ENCODE results near the gene HEXA.
"Not testable (repeated sequence)": the region's sequence is repeated elsewhere in the genome, so short reads cannot be mapped to it uniquely, and the experiment has no call there.

HEXA gene

DNA sequence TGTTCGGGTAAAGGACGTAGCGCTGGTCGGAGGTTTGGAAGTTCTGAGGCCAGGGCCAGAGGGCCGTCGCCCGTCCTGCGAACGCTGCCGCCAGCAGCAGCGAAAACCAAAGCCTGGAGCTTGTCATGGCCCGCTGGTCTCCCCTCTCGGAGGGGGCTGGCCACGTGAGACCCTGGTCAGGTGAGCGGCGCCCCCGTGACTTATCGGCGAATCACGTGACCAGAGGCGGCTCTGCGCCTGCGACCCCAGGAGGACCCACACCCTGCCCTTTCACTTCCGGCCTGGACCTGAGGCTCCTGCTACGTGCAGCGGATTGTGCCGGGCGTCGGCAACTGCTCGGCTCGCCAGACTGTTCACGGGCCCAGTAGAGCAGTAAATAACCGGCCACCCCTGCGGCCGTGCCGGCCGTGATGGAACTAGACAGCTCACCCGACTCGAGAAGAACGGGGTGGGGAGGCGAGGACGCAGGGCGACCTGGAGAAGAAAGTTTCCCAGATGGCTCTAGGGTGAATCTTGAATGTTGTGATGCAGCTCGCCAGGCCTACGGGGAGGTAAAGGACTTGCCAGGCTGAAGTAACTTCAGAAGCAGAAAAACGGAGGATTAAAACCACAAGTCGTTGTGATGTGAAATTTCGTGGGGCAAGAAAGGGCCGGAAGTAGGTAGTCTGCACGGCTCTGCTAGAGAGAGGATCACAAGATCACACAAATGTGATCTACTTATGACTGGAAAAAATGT lies at the start of gene HEXA:
Gene HEXA (minus strand): TSS at position 169 of the 736 bp plus-strand sequence. CDS start 42 bp downstream, at position 127.
- peak; percentile 90 for DNase-seq

DNA sequence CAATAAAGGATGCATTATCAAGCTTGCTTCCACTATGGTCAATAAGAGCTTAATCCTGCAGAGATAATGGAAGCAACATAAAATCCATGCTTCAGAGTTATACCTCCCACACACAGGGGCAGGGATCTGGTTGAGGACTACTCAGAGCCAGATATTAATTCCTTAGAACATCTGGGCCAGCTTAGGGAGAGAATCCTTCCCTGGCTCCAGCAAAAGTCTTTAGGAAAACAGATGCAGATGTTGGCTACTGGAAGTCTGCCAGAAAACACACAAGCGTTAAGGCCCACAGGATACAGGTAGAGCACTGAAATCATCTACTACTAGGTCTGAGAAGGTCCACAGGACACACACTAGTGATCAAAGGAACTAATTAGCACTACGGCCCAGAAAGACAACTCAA lies 47.4 kb upstream of the HEXA start:
- DNase-seq: no peak

DNA sequence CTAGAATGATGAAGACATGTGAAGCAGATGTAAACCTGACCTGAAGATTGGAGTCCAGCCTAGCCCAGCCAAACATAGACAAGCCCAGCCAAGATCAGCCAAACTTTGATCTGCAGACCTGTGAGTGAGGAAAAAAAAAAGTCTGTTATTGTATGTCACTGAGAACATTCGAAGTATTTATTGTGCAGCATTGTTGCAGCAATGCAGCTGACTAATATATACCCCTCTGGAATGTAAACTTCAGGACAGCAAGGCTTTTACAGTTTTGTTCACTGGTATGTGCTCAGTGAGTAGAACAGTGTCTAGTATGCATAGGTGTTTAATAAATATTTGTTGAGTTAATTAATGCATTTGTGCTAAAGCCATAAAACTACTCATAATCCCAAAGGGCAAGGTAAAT lies 45.7 kb upstream of the HEXA start:
- no peak for DNase-seq

DNA sequence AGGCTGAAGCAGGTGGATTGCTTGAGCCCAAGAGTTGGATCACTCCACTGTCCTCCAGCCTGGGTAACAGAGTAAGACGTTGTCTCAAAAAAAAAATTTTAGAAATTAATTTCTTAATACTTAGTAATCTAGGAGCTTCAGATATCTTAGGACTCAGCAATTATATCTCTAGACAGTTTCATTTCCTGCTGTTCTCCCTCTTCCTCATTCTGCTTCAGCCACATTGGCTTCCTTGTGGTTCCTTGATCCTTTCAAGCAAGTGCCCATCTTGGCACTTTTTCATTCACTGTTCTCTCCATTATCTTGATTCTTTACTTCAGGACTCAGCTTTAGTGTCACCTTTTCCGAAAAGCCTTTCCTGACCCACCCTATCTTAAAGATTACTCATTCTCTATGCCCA lies 44.8 kb upstream of the HEXA start:
- no peak for DNase-seq

DNA sequence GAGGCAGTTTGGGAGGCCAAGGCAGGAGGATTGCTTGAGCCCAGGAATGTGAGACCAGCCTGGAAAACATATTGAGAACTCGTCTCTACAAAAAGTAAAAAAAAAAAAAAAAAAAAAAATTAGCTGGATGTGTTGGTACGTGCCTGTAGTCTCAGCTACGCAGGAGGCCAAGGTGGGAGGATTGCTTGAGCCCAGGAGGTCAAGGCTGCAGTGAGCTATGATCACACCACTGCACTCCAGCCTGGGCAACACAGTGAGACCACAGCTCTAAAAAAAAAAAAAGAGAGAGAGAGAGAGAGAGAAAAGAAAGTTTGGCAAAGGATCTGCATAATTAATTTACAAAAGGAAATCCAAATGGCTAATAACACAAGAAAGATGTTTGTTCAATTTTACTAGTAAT lies 44.0 kb upstream of the HEXA start:
- DNase-seq: not testable (repeated sequence)

DNA sequence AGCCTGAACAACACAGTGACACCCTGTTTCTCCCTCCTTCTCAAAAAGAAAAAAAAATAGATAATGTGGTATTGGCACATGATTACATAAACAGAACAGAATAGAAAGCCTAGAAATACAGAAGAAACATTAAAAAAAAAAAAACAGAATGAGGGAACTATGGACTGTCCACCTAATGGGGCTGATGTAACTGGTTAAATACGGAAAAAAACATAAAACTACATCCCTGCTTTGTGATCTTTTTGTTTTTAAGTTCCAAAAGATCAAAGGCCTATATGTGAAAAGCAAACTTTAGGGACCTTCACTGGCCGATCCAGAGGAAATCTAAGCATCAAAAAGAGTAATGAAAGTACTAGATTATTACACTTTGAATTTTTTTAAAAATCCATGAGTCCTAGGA lies 39.5 kb upstream of the HEXA start:
- no peak for DNase-seq

DNA sequence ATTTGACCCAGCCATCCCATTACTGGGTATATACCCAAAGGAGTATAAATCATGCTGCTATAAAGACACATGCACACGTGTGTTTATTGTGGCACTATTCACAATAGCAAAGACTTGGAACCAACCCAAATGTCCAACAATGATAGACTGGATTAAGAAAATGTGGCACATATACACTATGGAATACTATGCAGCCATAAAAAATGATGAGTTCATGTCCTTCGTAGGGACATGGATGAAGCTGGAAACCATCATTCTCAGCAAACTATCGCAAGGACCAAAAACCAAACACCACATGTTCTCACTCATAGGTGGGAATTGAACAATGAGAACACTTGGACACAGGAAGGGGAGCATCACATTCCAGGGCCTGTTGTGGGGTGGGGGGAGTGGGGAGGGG lies 37.5 kb upstream of the HEXA start:
- not testable (repeated sequence) for DNase-seq

DNA sequence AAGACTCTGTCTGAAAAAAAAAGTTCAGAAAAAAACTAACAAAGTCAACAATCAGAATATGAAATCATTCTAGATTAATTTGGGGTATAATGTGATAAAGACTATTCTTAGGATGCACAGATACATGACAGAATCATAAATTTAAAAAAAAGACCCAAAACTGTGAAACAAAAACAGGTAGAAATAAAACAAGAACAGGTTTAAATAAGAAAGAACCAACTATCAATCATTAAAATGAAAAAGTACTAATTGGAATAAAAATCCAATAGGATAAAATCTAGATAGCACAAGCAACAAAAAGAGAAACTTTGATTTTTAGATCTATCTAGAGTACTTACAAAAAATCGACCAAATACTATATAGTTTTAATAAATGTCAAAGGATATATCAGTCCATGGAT lies 35.7 kb upstream of the HEXA start:
- no peak for DNase-seq

DNA sequence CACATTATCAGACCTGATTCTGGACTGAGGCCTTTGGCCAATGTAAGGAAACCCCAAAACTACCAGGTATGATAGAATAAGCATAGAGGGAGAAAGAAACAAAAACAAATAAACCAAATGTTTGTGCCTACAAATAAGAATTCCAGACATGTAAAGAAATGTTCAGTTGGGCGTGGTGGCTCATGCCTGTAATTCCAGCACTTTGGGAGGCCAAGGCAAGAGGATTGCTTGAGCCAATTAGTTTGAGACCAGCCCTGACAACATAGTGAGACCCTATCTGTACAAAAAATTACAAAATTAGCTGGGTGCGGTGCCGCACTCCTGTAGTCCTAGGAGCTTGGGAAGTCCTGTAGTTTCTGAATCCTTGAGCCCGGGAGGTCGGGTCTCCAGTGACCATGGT lies 35.3 kb upstream of the HEXA start:
- no peak for DNase-seq

DNA sequence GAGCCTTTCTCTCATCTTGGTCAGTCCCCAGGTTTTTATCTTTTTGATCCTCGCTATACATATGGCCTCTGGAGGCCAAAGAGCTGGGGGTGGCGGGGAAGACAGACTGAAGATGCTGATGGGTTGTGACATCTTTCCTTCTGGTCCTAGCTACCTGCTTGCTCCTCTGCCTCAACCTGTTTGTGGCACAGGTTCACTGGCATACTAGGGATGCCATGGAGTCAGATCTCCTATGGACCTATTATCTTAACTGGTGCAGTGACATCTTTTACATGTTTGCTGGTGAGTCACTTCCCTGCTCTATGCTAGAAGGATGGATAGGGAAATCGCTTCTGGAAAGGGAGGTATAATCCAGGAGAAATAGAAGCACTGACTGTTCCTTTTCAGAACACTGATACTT lies 31.1 kb upstream of the HEXA start:
- DNase-seq: no peak

DNA sequence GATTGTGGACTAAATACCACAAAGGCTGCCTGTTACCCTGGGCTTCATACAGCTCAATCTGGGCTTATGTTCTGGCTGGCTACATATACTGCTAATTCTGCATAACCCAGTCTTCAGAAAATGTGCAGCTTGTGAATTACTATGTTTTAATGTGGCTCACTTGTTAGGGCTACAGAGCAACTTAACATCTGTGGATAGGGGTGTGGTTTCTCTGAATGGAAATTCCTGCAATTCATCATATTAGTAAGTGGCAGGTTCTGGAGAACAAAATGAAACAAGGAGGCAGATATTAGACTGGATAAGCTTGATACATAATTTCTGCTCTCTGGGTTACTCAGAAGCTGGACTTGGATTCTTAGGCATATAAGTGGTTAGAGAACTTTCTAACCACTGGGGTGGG lies 29.0 kb upstream of the HEXA start:
- no peak for DNase-seq

DNA sequence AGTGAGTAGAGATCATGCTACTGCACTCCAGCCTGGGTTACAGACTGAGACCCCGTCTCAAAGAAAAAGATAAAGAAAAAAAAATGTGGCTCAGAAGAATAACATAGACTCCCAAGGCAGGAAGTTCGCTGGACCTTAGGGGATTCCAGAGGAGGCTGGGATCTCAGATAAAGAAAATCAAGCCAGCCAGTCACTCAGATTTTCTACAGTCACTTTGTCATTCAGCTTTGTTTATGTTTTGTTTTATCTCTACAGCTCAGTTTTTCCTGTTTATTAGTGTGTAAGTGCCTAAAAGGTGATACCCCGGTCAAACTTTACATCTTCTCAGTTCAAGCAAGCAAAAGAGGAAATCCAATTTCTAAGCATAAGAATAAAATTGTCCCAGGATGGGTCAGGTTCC lies 28.5 kb upstream of the HEXA start:
- no peak for DNase-seq

DNA sequence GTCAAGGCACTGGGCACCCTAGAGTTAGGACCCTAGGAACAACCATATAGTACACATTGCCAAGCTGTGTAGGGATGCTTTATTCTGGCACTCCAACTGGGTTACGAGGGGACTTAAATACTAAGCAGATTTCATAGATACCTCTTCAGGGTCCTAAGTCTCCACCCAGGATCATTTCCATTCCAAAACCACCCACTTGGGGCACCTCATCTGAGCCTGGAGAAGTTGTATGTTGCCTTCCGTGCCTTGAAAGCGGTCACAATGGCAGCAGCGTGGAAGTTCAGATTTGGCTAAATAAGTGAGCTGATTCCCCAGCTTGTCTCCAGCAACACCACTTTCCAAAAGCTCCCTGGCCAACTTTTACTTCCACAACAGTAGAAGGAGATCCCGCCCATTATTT lies 26.9 kb upstream of the HEXA start:
- no peak for DNase-seq

DNA sequence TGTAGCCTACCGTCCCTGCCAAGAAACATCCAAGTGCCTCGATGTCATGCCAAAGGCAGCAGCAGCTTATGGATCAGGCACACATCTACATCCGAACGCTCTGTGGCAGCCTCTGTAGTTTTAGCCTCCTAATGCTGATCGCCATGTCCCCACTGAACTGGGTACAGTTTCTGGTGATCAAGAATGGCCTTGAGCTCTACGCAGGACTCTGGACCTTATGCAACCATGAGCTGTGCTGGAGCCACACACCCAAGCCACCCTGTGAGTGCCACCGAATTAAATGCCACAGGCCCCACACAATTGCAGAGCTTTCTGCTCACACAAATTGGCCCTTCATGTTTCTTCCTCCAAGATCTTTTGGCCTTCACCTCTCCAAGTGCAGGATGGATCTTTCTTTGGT lies 22.8 kb upstream of the HEXA start:
- DNase-seq: no peak

DNA sequence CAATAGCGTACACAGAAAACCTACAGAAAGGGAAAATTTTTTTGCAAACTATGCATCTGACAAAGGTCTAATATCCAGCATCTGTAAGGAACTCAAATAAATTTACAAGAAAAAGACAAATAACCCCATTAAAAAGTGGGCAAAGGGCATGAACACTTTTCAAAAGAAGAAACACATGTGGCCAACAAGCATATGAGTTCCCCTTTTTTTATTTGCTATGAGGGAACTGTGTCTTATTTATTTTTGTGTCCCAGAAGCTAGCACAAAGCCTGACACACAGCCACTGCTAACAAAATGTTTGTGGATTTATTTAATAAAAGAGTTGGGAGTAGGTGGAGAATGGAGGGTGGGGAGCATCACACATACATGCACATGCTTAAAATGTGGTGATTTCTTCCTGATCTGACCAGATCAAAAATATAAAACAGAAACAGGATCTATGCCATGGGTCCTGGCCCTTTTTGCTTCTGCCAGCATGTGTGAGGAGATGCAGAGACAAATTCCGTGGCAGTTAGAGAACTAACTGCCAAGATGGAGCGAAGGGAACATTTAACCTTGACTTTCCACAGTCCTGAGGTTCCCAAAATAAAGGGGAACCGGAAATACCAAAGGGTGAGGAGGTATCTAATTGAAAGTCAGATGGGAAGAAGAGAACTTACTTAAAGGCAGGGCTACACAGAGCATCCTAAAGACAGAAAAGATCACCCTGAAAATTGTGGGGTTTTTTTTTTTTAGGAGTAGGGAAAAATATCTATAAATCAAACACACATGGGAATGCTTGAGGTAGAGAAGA lies 22.2 kb upstream of the HEXA start, which contains the start of gene TMEM202:
Gene TMEM202 (plus strand): TSS at position 510 of the 793 bp plus-strand sequence. CDS start 22 bp downstream, at position 532.
- no peak for DNase-seq

DNA sequence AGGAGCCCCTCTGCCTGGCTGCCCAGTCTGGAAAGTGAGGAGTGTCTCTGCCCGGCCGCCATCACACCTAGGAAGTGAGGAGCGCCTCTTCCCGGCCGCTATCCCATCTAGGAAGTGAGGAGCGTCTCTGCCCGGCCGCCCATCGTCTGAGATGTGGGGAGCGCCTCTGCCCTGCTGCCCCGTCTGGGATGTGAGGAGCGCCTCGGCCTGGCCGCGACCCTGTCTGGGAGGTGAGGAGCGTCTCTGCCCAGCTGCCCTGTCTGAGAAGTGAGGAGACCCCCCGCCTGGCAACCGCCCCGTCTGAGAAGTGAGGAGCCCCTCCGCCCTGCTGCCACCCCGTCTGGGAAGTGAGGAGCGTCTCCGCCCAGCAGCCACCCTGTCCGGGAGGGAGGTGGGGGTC lies 20.5 kb upstream of the HEXA start:
- DNase-seq: not testable (repeated sequence)

DNA sequence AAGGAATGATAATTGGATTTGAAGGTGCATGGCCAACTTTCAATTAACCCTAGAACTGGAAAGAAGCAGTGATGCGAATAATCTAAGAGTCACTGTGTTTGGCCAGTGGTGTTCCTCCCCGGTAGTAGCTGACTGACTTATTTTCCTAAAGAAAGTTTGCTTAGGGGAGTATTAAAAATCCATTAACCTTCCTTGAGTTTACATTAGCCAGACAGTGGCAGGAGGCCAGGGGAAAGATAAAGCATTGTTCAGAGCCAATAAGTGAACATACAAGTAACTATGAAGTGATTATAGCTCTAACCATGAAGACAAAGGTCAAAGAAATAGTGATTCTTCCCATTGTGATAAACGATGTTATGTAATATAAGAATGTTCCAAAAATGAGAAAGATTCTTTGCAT lies 13.4 kb upstream of the HEXA start:
- no peak for DNase-seq

DNA sequence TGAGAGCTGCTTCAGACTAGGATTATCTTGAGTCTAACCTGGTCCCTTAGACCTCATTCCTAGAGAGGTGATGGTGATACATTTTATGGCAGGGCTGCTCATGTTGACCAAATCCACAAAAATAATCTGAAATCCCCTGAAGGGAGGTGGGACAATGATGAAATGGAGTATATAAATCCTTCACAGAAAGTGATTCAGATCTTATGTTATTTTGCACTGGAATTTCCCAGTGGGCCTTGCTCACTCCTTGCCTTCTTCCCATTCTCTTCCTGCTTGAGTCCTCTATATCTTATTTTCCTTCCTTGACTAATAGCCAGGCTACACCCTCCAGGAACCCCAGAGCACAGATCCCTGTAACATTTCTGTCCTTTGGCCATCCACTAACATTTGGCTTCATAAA lies 11.9 kb upstream of the HEXA start:
- no peak for DNase-seq

DNA sequence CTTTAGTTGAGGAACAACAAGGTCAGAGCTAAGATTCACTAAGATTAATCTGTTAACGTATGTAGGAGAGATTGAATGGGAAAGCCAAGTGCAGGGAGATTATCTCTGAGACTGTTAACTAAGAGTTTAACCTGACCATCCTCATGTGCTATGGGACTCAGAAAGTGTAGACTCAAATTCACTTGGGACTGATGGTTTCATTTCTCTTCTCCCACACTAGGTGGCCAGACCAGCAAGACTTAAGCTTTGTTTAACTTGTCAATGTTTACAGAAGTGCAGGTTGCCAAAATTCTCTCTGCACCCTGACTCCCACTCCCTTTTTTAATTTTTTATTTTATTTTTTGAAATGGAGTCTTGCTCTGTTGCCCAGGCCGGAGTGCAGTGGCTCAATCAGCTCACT lies 6.3 kb upstream of the HEXA start:
- DNase-seq: peak; percentile 11

DNA sequence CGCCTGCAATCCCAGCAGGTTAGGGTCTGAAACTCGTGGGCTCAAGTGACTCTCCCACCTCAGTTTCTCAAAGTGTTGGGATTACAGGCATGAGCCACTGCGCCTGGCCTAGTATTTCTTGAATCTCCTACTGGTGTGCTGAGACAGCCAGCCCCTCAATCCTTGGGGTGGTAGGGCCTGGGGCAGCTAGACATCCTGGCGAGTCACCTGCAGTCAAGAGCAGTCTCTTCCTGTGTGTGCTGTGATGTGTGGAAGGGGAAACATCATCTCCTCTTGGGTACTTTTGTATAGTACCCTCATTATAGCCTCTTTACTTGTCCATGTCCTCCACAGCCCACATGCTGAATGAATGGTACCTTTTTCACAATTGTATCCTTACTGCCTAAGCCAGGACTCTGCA lies 4.9 kb upstream of the HEXA start:
- no peak for DNase-seq

DNA sequence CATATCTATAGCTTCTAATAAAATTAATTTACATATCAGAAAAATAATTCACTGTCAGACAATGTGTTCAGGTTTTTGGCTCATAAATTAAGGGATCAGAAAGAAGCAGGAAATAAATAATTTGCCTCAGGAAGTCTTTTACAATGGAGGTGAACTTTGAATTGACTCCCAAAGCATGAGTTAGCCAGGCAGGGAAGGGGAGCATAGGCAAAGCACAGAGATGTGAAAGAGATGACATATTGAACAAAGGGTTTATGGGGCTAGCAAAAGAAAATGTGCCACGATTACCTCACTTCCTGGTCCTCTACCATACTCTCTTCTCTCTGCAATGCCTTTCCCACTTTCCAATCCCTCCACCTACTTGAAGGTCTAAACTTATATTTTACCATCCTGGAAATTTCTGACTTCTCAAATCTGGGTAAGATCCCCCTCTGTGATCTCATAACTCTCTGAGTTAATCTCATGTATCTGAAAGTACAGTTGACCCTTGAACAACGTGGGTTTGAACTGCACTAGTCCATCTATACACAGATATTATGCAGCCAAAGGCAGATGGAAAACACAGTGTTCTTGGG lies 4.1 kb upstream of the HEXA start:
- no peak for DNase-seq

DNA sequence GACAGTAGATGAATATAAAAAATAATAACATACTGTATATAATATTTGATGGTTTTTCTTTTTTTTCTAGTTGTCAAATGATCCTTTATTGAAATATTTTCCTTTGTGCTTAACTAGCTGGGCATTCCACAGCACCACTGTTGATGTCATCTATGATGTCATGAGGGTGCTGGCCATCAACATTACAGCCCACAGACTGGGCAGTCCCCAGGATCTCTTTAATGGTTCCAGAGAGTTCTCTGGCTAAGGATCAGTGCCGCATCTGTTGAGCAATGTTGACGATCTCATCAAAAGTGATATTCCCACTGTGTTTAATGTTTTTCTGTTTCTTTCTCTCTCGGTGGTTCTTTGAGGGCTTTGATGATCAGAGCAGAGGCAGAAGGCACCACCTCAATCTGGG lies 3.3 kb upstream of the HEXA start:
- not testable (repeated sequence) for DNase-seq

DNA sequence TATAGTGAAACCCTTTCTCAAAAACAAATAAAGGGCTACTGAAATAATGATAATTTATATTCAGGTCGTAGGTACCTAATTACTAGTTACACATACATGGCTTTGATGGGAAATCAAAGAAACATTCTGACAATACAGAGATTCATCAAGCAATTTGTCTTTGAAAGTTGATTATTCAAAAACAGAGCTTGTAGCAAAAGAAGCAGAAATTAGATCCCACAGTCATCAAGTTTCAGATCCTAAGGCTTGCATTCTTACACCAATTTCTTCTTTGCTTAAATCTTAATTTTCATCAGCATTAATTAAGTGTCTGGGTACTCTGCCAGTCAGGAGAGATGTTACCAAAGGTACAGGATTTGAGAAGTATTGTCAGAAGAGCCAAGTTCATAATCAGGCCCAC lies 1.5 kb upstream of the HEXA start:
- DNase-seq: no peak

DNA sequence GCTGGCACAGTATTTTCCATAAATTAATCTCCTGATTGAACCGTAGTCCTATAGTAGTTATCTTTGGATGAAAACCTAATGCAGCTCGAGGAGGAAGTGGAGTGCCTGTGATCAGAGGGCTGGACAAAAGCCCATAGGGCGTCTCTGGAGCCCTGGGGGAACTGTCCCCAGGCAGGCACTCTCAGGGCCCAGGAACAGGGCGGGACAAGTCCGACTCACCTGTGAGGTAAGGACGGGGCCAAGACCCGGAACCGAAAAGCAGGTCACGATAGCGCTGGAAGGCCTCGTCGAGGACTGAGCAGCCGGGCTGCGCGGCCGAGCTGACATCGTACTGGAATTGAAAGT lies 341 bp downstream of the HEXA start:
- peak; percentile 51 for DNase-seq

Measured in hematopoietic multipotent progenitor cell treated with erythropoietin and hydrocortisone succinate and interleukin-3 and kit ligand, for 8 days (in vitro differentiated cells).